Left kidney (tissue), 2 donors: Measurements from ENCODE around the gene GLDC. TPM values are rescaled to one million over a fixed set of nuclear protein-coding genes. Genes with fewer than 3 reads are reported as not detected.
"Not testable (repeated sequence)": the region's sequence is repeated elsewhere in the genome, so short reads cannot be mapped to it uniquely, and the experiment has no call there.

Experiments
- DNase-seq: peaks from one replicate; pipeline ENCODE4 v3.0.0-alpha.2; 2013
- polyA plus RNA-seq: library from polyadenylated mRNA; unstranded; fragments of 120-200 nt; gene quantifications from one replicate; pipeline ENCODE4 v1.2.1, GENCODE V29; 2013; ENCODE audit not compliant: insufficient read length

The GLDC gene
- polyA plus RNA-seq, 1 donor: 22.4 TPM

- no peak for DNase-seq
Observed at GRCh38 chr9:6667080-6667479, 21.6 kb upstream of the GLDC start.

DNA sequence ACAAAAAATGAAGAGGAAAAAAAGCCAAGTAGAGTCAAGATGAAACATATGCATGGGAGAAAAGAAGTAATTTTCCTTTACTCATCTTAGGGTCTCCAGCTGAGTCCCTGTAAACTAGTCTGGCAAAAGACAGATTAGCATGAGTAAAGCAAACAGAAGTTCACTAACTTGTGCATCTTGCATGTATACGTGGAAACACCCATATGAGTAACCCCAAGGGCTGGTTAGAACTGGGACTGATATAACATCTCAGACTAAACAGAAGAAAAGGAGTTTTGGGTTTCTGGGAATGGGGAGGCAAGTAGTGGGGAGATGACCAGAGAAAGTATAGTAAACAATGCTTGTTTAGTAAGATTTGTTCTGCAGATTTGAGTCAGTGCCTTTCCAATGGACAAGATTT, 20.1 kb upstream of the GLDC start:
- DNase-seq: no peak

DNA sequence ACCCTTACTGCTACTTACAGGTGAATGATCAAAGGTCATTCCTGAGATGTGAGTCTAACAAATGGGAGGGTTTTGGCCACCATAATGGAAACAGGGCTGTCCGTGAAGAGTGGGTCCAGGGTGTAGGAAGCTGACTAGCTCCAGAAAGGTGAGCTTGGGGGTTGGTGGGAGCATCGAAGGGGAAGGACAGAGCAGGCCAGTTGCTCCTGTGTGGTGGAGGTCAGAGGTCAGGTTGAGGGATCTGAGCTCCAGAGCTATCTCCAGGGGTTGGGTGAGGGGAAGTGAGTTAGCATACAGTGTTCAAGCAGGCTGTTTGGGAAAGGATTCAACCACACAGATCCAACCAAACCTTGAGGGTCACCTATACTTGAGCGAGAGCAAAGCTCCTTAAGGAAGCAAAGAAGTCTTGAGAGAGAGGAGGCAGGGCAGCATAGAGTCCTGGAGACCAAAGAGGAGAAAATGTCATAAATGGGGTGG, 18.7 kb upstream of the GLDC start:
- no peak for DNase-seq

DNA sequence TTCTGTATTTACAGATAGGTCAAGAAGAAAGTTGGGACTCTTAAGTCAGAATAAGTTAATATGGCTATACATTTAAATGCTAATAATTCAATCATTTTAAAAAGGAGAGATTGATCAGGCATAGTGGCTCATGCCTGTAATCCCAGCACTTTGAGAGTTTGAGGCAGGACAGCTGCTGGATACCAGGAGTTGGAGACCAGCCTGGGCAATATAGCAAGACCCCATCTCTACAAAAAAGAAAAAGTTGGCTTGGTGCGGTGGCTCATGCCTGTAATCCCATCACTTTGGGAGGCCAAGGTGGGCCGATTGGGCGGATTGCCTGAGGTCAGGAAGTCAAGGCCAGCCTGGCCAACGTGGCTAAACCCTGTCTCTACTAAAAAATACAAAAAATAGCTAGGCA, 15.0 kb upstream of the GLDC start:
- no peak for DNase-seq

GRCh38 chr9:6658628-6659353, 13.3 kb upstream of the GLDC start:
- DNase-seq: no peak

DNA sequence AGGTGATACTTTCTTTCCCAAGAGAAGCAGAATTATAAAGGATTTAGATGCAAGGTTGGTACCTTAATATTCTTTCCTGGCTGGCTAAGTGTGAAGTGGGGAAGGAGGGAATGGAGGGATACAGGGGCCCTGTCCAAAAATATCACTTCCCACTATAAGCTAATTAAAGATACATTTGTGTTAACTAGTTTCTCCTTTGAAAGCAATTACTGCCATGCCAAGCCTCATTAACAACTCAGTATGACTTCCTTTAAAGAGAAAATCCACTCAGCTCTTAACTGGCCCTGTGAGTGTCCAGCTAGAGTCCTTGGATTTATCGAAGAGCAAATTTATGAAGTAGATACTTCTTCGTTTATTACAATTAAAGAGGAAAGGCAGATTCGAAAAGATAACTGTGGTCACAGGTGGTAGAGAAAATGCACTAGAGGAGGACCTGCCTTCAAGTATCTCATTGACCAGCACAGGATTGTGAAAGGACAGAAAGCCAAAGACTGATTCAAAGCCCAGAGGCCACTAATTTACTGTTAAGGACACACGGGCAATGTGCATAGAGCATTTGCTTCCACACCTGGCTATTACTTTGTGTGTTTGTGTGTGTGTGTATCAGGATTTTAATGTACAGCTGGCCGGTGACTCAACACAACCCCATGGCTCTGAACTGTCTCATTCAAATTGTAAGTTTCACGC, 11.2 kb upstream of the GLDC start:
- no peak for DNase-seq

DNA sequence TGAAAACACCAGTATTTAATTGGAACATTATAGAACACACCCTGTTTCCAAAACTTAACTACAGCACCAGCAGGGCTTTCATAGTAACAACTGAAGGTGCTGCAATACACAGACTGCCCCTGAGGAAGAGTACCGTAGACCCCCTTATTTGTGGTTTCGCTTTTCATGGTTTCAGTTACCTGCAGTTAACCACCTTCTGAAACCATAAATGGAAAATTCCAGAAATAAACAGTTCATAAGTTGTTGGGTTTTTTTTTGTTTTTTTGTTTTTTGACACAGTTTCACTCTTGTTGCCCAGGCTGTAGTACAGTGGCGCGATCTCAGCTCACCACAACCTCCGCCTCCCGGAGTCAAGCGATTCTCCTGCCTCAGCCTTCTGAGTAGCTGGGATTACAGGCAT, 9.5 kb upstream of the GLDC start:
- DNase-seq: no peak

DNA sequence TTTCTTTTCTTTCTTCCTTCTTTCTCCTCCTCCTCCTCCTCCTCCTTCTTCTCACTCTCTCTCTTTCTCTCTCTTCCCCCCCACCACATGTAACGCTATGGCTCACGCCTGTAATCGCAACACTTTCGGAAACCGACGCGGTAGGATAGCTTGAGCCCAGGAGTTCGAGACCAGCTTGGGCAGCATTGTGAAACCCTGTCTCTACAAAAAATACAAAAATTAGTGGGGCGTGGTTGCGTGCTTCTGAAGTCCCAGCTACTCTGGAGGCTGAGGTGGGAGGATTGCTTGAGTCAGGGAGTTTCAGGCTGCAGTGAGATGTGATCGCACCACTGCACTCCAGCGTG, 736 bp upstream of the GLDC start:
- DNase-seq: no peak

DNA sequence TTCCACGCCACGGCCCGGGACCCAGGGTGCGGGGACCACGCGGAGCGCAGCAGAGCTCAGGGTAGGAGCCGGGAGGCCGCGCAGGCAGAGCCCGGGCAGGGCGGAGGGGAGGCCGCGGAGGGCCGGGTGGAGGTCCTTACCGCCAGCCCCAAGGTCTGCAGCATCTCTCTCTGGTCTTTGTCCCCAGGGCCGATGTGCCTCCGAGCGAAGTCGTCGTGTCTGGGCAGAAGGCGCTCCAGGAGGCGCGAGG, 499 bp downstream of the GLDC start:
- not testable (repeated sequence) for DNase-seq

DNA sequence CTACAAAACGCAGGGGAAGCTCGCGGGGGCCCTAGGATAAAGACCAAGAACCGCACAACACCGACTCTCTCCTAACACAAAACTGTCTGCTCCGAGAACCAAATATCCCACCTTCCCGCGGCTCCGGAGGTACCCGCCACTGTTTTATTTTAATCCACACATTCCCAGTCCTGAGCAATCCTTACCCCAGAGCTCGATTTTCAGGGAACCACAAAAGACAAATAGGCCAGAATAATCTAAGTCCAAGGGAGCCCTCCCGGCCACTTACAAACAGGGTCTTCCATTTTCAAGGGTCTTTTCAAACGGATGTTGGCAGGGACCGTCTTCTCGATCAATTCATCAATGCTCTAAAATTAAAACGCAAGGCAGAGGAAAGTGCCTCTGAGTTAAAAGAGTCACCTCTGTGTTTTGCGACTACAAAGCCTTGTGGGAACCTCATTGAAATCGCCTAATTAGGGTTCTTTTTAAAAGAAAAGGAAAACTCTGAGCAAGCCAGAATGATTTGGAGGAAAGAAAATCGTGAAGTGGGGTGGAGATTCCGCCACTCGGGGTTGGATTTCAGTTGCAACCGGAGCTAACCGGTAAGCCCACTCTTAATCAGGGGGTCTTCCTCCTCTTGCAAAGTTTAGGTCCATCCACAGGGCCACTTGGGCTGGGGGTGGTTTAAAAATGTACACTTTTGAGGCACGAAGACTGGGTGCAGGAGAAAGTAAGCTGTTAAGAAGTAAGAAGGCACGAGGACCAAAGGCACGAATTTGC, 1.0 kb downstream of the GLDC start:
- DNase-seq: no peak

DNA sequence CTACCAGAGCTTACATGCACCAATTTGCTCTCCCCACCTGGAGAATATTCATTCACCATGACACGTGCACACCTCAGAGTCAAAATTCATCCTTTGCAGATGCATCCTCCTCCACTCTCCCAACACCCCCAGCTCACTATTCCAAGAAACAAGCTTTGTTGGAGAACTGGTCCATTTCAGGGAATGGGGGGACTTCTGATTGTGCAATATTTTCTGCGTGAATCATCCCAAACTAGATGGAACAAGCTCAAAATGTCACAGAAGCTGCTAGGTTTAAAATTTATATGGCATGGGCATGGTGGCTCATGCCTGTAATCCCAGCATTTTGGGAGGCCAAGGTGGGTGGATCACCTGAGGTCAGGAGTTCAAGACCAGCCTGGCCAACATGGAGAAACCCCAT, 3.6 kb downstream of the GLDC start:
- no peak for DNase-seq

- no peak for DNase-seq
Observed at GRCh38 chr9:6641561-6641960, 4.0 kb downstream of the GLDC start.

GRCh38 chr9:6641056-6641455, 4.5 kb downstream of the GLDC start:
- DNase-seq: no peak

GRCh38 chr9:6640268-6641051, 5.1 kb downstream of the GLDC start:
- DNase-seq: no peak

GRCh38 chr9:6639622-6640021, 5.9 kb downstream of the GLDC start:
- DNase-seq: no peak

- DNase-seq: no peak
Observed at GRCh38 chr9:6634444-6634843, 11.1 kb downstream of the GLDC start.

DNA sequence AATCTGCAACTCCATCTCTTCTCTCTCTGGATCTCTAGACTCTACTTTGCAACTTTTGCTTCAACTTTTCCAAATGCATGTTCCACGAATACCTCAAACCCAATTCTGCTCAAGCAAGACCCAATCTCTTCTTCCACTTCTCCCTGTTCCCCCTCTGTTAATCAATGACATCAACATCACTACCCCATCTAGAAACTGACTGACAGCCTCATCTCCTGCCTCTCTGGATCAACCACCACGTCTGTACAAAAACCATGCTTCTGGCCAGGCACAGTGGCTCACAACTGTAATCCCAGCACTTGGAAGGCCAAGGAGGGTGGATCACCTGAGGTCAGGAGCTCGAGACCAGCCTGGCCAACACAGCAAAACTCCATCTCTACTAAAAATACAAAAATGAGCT, 12.2 kb downstream of the GLDC start:
- DNase-seq: no peak

DNA sequence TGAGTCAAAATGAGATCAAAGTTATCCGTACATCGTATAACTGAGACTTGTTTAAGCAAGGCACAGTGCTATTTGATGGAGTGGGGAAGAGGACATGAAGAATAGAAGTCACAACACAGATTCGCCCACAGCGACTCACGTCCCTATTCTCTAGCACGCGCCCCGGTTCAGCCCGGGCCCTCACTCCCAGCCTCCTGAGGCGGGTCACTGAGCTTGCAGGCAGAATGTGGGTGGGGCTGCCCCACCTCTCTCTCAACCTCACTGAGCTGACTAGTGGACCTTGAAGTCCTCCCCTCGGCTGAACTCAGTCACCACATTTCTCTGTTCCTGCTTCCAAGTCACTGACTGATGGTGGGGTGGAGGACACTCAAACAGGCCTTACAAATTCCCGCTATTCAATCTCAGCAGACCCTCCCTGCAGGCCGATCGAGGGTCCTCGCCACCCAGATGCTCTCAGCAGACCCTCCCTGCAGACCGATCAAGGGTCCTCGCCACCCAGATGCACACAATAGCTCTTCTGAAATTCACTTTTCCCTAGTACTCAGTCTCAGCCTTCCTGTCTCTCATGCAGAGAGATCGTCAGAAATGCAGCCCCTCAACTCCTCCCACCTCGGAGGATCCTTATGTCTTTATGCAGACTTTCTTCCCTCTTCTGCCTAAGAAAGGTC, 12.9 kb downstream of the GLDC start:
- DNase-seq: no peak

DNA sequence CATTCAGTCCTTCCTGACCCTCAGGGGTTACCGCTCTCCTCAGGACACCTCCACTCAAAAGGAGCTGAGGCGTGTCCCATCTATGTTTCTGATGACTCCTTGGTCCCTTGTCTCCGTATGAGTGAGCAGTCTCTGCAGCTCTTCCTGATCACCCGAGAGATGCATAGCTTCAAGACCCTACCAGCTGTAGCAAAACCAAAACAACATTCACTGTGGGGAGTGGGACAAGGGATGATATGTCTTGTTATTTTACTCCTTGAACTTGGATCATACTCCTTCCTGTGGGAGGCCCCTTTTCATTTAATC, 14.4 kb downstream of the GLDC start:
- DNase-seq: no peak

GRCh38 chr9:6630502-6631206, 14.9 kb downstream of the GLDC start:
- no peak for DNase-seq

DNA sequence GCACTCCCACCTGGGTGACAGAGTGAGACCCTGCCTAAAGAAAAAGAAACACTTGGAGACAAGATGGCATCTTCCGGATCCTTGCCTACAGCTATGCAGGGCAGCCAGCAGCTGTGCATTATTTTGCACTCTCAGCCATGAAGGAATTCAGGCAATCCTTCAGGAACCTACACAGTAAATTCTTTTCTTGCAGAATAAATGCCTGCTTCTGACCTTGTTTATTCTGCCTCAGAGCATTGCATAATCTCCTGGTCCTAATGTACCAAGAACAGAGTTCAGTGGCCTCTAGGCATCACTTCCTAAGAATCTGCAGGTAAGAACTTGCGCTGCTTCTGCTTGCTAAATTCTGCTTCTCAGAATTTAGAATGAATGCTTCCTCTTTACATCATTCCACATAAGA, 16.8 kb downstream of the GLDC start:
- DNase-seq: no peak

- no peak for DNase-seq
Observed at GRCh38 chr9:6625363-6625762, 20.2 kb downstream of the GLDC start.
